Measurements from ENCODE around the gene GPR108. TPM values are rescaled to one million over a fixed set of nuclear protein-coding genes. Genes with fewer than 3 reads are reported as not detected.

Gene GPR108
- total and polyA plus RNA-seq, 8 donors = 51.0 to 81.7 (median 62.6) TPM

DNA sequence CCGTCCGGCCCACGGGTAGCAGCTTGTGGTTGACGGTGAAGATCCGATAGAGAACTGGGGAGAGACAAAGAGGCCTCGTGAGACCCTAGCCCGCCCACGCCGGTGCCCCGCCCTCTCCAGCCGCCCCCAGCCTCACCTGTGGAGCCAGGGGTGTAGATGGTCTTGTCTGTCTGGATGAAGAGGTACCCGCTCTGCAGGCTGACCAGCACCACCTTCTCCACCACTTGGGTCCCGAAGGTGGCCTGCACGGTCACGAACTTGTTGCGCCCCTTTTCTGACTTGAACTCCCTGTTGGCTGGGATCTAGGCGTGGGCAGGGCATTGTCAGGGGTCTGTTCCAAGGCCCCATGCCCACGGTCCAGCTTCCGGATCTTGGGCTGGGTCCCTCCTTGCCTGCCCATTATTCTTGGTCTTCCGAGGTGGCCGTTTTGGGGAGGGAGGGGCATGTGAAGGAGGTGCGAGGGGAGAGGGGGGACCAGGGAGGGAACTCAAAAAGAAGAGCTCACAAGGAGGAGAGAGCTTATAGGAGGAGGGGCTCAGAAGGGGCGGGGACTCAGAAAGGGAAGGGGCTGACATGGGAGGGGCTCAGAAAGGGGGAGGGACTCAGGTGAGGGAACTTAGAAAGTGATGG, 19.2 kb downstream of the GPR108 start:
- H3K4me3 ChIP-seq = no peak overlapping the region
- peak in 1 of 4 donors; percentile 65 for DNase-seq

DNA sequence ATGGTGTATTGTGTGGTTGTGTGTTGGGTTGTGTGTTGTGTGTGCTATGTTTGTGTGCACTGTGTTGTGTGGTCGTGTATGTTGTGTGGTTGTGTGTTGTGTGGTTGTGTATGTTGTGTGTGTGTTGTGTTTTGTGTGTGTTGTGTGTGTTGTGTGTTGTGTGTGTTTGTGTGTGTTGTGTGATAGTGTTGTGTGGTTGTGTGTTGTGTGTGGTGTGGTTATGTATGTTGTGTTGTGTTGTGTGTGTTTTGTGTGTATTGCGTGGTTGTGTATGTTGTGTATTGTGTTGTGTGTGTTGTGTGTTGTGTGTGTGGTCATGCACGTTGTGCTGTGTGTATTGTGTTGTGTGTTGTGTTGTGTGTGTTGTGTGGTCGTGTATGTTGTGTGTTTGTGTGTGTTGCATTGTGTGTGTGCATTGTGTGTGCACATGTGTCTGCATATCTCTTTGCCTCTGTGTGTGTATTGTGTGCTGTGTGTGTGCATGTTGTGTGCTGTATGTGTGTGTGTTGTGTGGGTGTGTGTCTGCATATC, 19.9 kb downstream of the GPR108 start:
- Histone ChIP-seq H3K9me3 (no peaks in the 10 kb centered on the region), H3K36me3 (peaks cover 0 to 3% of the 10 kb centered on the region in 2 donors), H3K4me1 (peaks cover 15 to 24% of the 10 kb centered on the region in 2 donors), H3K4me3 (no peak overlapping the region), H3K27me3 (peaks cover 0 to 3% of the 10 kb centered on the region in 2 donors), H3K27ac (no peak overlapping the region)
- intact Hi-C loops (cut with DNase I) = no loop called here
- DNase-seq = no peak
- ATAC-seq = no peak
- TF ChIP-seq, protein P1, sequence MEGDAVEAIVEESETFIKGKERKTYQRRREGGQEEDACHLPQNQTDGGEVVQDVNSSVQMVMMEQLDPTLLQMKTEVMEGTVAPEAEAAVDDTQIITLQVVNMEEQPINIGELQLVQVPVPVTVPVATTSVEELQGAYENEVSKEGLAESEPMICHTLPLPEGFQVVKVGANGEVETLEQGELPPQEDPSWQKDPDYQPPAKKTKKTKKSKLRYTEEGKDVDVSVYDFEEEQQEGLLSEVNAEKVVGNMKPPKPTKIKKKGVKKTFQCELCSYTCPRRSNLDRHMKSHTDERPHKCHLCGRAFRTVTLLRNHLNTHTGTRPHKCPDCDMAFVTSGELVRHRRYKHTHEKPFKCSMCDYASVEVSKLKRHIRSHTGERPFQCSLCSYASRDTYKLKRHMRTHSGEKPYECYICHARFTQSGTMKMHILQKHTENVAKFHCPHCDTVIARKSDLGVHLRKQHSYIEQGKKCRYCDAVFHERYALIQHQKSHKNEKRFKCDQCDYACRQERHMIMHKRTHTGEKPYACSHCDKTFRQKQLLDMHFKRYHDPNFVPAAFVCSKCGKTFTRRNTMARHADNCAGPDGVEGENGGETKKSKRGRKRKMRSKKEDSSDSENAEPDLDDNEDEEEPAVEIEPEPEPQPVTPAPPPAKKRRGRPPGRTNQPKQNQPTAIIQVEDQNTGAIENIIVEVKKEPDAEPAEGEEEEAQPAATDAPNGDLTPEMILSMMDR (IDR thresholded peaks at IDR 0.05) = no peak

More for the DNA sequence above, 19.2 kb downstream of the GPR108 start:
- TF ChIP-seq, protein P1 (IDR thresholded peaks at IDR 0.05) = no peak
- H3K4me1 ChIP-seq = peaks cover 22 to 31% of the 10 kb centered on the region in 2 donors
- no peaks in the 10 kb centered on the region for H3K9me3 ChIP-seq
- H3K27me3 ChIP-seq = peaks cover 0 to 3% of the 10 kb centered on the region in 2 donors
- no peak for ATAC-seq
- intact Hi-C loops (cut with DNase I) = no loop called here
- H3K27ac ChIP-seq = no peak overlapping the region
- no peaks in the 10 kb centered on the region for H3K36me3 ChIP-seq

DNA sequence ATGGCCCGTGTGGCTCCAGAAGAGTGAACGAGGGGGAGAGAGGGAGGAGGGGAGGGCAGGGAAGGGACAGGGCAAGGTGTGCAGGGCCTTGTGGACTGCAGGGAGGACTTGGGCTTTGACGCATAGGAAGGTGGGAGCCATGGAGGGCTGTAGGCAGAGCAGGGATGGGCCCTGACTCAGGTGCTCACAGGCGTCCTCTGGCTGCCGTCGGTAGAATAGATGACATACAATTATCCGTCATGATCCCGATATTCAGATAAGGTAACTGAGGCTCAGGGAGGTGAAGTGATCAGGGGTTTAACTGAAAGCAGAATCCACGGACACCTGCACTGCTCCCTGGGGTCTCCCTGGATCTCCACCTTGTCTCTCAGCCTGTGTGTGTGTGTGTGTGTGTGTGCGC, 20.3 kb downstream of the GPR108 start:
- Histone ChIP-seq H3K36me3 (peaks cover 0 to 6% of the 10 kb centered on the region in 2 donors), H3K27ac (no peak overlapping the region), H3K9me3 (no peaks in the 10 kb centered on the region), H3K27me3 (peaks cover 0 to 4% of the 10 kb centered on the region in 2 donors), H3K4me3 (no peak overlapping the region), H3K4me1 (peaks cover 10 to 19% of the 10 kb centered on the region in 2 donors)
- intact Hi-C loops (cut with DNase I) = no loop called here
- DNase-seq (peak in 1 of 4 donors; percentile 32), ATAC-seq (no peak)
- TF ChIP-seq, protein P1 (IDR thresholded peaks at IDR 0.05) = no peak

- peaks cover 0 to 9% of the 10 kb centered on the region in 2 donors for H3K27me3 ChIP-seq
- TF ChIP-seq, protein P1 (IDR thresholded peaks at IDR 0.05) = no peak
- no peak overlapping the region for H3K27ac ChIP-seq
- peaks cover 0 to 11% of the 10 kb centered on the region in 2 donors for H3K36me3 ChIP-seq
- no peaks in the 10 kb centered on the region for H3K9me3 ChIP-seq
- intact Hi-C loops (cut with DNase I) = no loop called here
- H3K4me1 ChIP-seq = peaks cover 8 to 15% of the 10 kb centered on the region in 2 donors
- ATAC-seq (no peak), DNase-seq (no peak)
- no peak overlapping the region for H3K4me3 ChIP-seq
Measured at GRCh38 chr19:6716610-6716970, 20.8 kb downstream of the GPR108 start.

DNA sequence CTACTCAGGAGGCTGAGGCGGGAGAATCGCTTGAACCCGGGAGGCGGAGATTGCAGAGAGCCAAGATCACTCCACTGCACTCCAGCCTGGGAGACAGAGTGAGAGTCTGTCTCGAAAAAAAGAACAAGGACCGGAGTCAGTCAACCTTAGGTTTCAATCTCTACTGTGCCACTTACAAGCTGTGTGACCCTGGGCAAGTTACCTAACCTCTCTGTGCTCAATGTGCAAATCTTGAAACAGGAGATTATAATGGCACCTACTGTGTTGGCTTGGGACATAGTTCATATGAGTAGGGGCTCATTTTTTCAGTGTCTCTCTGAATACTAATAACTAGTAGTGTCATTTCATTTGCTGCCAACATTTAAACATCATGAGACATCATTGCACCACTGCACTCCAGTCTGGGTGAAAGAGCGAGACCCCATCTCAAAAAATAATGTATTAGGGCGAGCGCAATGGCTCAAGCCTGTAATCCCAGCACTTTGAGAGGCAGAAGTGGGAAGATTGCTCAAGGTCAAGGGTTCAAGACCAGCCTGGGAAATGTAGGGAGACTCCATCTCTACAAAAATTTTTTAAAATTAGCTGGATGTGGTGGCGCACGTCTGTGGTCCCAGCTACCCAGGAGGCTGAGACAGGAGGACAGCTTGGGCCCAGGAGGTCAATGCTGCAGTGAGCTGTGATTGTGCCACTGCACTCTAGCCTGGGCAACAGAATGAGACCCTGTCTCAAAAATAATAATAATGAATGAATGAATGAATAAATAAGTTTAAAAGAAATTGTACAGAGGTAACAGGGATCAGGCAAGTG, 22.4 kb downstream of the GPR108 start:
- Histone ChIP-seq H3K4me3 (no peak overlapping the region), H3K4me1 (no peaks in the 10 kb centered on the region), H3K27me3 (peaks cover 0 to 25% of the 10 kb centered on the region in 2 donors), H3K36me3 (peaks cover 0 to 22% of the 10 kb centered on the region in 2 donors), H3K27ac (no peak overlapping the region), H3K9me3 (no peaks in the 10 kb centered on the region)
- ATAC-seq = no peak
- DNase-seq = peak in 1 of 4 donors; percentile 4
- TF ChIP-seq, protein P1 (IDR thresholded peaks at IDR 0.05) = no peak
- intact Hi-C loops (cut with DNase I) = no loop called here

Measured in left lung (tissue), 10 donors.